T-helper 1 cell treated with Interleukin-12 subunit alpha and Interleukin-12 subunit beta and Interleukin-4 antibody, amounts not matched to agents 30 μg/mL and 1 μg/mL, for 36 hours (primary cell): ENCODE results near the gene PRND.

ENCODE experiments used
- H3K27ac Mint-ChIP-seq: one replicate; pipeline ENCODE4 v1.8.0; 2021; ENCODE audit warnings: mild to moderate bottlenecking, mixed read lengths
- H3K27me3 Mint-ChIP-seq: one replicate; pipeline ENCODE4 v1.8.0; 2021; ENCODE audit warnings: low read depth, mixed read lengths
- H3K36me3 Mint-ChIP-seq: one replicate; pipeline ENCODE4 v1.8.0; 2021; ENCODE audit warnings: low read depth, mixed read lengths
- H3K4me1 Mint-ChIP-seq: one replicate; pipeline ENCODE4 v1.8.0; 2021; ENCODE audit warnings: low read depth, mixed read lengths
- H3K4me3 Mint-ChIP-seq: one replicate; pipeline ENCODE4 v1.8.0; 2021; ENCODE audit warnings: mild to moderate bottlenecking, moderate library complexity, mixed read lengths
- H3K9me3 Mint-ChIP-seq: one replicate; pipeline ENCODE4 v1.8.0; 2021; ENCODE audit warnings: mixed read lengths

Gene PRND, protein sequence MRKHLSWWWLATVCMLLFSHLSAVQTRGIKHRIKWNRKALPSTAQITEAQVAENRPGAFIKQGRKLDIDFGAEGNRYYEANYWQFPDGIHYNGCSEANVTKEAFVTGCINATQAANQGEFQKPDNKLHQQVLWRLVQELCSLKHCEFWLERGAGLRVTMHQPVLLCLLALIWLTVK

GRCh38 chr20:4721719-4722118, at the start of gene PRND:
Gene PRND (plus strand): TSS chr20:4721909. CDS start chr20:4724552, 2,643 bp downstream.
- H3K27ac Mint-ChIP-seq: no peak within 1 kb of the TSS

DNA sequence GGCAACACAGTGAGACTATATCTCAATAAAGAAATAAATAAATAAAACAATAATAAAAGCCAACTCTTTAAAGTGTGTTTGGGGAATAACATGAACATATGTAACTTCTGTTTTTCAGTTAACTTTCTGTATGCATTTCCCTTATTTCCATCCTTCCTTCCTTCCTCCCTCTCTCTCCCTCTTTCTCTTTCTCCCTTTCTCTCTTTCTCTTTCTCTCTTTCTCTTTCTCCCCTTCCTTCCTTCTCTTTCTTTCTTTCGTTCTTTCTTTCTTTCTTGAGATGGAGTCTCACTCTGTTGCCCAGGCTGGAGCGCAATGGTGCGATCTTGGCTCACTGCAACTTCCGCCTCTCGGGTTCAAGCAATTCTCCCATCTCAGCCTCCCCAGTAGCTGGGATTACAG, 48.8 kb upstream of the PRND start:
- no peaks in the 10 kb centered on the region for H3K36me3 Mint-ChIP-seq

More at GRCh38 chr20:4721719-4722118, at the start of gene PRND:
- H3K4me1 Mint-ChIP-seq: peaks cover 9% of the 10 kb centered on the region
- H3K36me3 Mint-ChIP-seq: no peaks in the 10 kb centered on the region
- peaks cover 5% of the 10 kb centered on the region for H3K27me3 Mint-ChIP-seq
- H3K4me3 Mint-ChIP-seq: no peak within 1 kb of the TSS
- no peaks in the 10 kb centered on the region for H3K9me3 Mint-ChIP-seq

GRCh38 chr20:4673371-4674001, 48.2 kb upstream of the PRND start:
- Mint-ChIP-seq H3K27ac (no peak overlapping the region), H3K27me3 (peaks cover 49% of the 10 kb centered on the region), H3K9me3 (no peaks in the 10 kb centered on the region), H3K36me3 (no peaks in the 10 kb centered on the region), H3K4me3 (no peak overlapping the region), H3K4me1 (peaks cover 11% of the 10 kb centered on the region)

More for the DNA sequence above, 48.8 kb upstream of the PRND start:
- Mint-ChIP-seq H3K4me3 (no peak overlapping the region), H3K27ac (no peak overlapping the region), H3K27me3 (peaks cover 43% of the 10 kb centered on the region), H3K9me3 (no peaks in the 10 kb centered on the region), H3K4me1 (peaks cover 8% of the 10 kb centered on the region)

- Mint-ChIP-seq H3K4me3 (no peak overlapping the region), H3K4me1 (peaks cover 11% of the 10 kb centered on the region), H3K27ac (no peak overlapping the region), H3K27me3 (peaks cover 49% of the 10 kb centered on the region), H3K9me3 (no peaks in the 10 kb centered on the region), H3K36me3 (no peaks in the 10 kb centered on the region)
Measured at GRCh38 chr20:4674672-4675071, 47.0 kb upstream of the PRND start.

- Mint-ChIP-seq H3K27me3 (peaks cover 64% of the 10 kb centered on the region), H3K4me1 (peaks cover 12% of the 10 kb centered on the region), H3K9me3 (no peaks in the 10 kb centered on the region), H3K27ac (no peak overlapping the region), H3K36me3 (no peaks in the 10 kb centered on the region), H3K4me3 (no peak overlapping the region)
Measured at GRCh38 chr20:4677846-4678245, 43.9 kb upstream of the PRND start.

DNA sequence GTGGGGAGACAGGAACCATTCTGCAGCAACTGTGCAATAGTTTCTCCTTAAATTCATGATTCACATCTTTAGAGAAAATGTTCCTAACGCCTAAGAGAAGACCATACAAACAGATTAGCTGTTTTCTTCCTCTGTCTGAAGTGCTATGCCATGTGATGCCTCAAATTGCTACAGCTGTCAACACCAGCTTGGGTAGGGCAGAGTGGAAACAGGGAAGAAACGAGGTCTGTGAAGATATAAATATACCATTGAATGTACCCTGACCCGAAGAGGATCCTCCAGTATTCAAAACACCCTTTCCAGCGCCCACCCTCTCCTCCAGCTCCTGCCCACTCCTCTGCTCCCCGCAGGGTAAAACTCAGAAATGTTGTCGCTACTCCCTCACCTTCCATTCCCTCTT, 40.3 kb upstream of the PRND start:
- H3K36me3 Mint-ChIP-seq: no peaks in the 10 kb centered on the region
- peaks cover 38% of the 10 kb centered on the region for H3K4me1 Mint-ChIP-seq

DNA sequence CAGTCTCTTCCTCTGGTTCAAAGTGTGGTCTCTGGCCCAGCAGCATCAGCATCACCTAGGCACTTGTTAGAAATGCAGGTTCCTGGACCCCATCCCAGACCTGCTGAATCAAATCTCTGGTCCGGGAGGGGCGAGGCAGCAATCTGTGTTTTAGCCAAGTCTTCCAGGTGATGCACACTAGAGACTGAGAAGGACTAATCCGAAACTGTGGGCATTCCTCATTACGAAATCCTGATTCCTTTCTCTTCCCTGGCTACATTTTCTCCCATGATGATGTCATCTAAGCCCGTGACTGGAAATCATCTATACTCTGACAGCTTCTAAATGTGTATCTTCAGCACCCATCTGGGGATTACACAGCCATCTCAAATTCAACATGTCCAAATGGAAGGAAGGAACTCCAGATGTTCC, 39.7 kb upstream of the PRND start:
- Mint-ChIP-seq H3K4me1 (peaks cover 38% of the 10 kb centered on the region), H3K27ac (no peak overlapping the region), H3K27me3 (peaks cover 34% of the 10 kb centered on the region), H3K9me3 (no peaks in the 10 kb centered on the region), H3K4me3 (no peak overlapping the region), H3K36me3 (no peaks in the 10 kb centered on the region)

More for the DNA sequence above, 40.3 kb upstream of the PRND start:
- no peaks in the 10 kb centered on the region for H3K9me3 Mint-ChIP-seq
- H3K27me3 Mint-ChIP-seq: peaks cover 36% of the 10 kb centered on the region
- no peak overlapping the region for H3K4me3 Mint-ChIP-seq
- no peak overlapping the region for H3K27ac Mint-ChIP-seq

DNA sequence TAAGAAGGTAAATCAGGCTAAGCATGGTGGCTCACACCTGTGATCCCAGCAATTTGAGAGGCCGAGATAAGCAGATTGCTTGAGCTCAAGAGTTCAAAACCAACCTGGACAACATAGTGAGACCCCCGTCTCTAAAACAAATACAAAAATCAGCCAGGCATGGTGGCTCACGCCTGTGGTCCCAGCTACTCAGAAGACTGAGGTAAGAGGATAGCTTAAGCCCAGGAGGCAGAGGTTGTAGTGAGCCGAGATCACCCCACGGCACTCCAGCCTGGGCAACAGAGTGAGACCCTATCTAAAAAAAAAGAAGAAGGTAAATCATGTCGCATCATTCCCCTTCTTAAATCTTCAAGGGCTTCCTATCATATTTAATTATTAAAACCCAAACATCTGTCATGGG, 39.0 kb upstream of the PRND start:
- no peaks in the 10 kb centered on the region for H3K9me3 Mint-ChIP-seq
- peaks cover 28% of the 10 kb centered on the region for H3K27me3 Mint-ChIP-seq
- H3K4me1 Mint-ChIP-seq: peaks cover 38% of the 10 kb centered on the region
- H3K4me3 Mint-ChIP-seq: no peak overlapping the region
- no peak overlapping the region for H3K27ac Mint-ChIP-seq
- H3K36me3 Mint-ChIP-seq: peaks cover 2% of the 10 kb centered on the region

- Mint-ChIP-seq H3K4me1 (peaks cover 36% of the 10 kb centered on the region), H3K9me3 (no peaks in the 10 kb centered on the region), H3K27me3 (peaks cover 23% of the 10 kb centered on the region), H3K36me3 (peaks cover 4% of the 10 kb centered on the region), H3K4me3 (no peak overlapping the region), H3K27ac (no peak overlapping the region)
Measured at GRCh38 chr20:4683261-4683660, 38.4 kb upstream of the PRND start.

DNA sequence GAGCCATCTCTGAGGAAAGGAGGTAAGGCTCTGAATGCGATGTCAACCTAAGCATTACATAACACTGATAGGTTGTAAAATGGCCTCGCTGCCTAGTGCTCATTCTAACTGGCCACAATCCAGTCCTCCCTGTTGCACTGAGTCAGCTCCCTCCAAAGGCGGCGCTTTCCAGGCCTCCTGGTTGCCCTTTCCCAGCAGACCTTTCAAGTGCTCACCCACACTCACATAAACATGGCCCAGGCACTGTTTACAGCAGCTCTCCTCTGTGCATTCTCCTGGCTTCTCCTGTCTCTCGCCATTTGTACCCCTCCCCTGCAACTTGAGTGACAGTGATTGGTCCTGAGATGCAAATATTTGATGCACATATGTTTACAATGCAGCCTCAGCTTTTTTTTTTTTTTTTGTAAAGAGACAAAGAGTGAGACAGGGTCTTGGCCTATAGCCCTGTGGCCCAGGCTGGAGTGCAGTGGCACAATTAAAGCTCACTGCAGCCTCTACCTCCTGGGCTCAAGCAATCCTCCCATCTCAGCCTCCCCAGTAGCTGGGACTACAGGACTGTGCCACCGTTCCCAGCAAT, 36.8 kb upstream of the PRND start:
- peaks cover 20% of the 10 kb centered on the region for H3K27me3 Mint-ChIP-seq
- H3K9me3 Mint-ChIP-seq: no peaks in the 10 kb centered on the region
- peaks cover 10% of the 10 kb centered on the region for H3K36me3 Mint-ChIP-seq
- H3K27ac Mint-ChIP-seq: peak overlapping the region; percentile 96
- H3K4me1 Mint-ChIP-seq: peaks cover 47% of the 10 kb centered on the region
- H3K4me3 Mint-ChIP-seq: peak overlapping the region; percentile 14

DNA sequence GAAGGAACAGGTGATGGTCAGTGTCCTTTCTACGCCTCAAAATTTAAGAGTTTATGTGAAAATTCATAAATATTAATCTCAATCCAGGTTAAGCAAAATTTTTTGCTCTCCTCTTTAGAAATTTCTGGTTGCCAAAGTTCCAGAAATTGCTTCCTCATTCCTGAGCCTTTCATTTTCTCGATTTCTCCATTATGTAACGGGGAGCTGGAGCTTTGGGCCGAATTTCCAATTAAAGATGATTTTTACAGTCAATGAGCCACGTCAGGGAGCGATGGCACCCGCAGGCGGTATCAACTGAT, 35.8 kb upstream of the PRND start:
- Mint-ChIP-seq H3K36me3 (peaks cover 13% of the 10 kb centered on the region), H3K27me3 (peaks cover 15% of the 10 kb centered on the region), H3K9me3 (no peaks in the 10 kb centered on the region), H3K27ac (peak overlapping the region; percentile 96), H3K4me3 (peak overlapping the region; percentile 87), H3K4me1 (peaks cover 50% of the 10 kb centered on the region)

GRCh38 chr20:4688305-4688704, 33.4 kb upstream of the PRND start:
- Mint-ChIP-seq H3K4me3 (peak overlapping the region; percentile 7), H3K9me3 (no peaks in the 10 kb centered on the region), H3K27me3 (no peaks in the 10 kb centered on the region), H3K4me1 (peaks cover 58% of the 10 kb centered on the region), H3K36me3 (peaks cover 24% of the 10 kb centered on the region), H3K27ac (no peak overlapping the region)

DNA sequence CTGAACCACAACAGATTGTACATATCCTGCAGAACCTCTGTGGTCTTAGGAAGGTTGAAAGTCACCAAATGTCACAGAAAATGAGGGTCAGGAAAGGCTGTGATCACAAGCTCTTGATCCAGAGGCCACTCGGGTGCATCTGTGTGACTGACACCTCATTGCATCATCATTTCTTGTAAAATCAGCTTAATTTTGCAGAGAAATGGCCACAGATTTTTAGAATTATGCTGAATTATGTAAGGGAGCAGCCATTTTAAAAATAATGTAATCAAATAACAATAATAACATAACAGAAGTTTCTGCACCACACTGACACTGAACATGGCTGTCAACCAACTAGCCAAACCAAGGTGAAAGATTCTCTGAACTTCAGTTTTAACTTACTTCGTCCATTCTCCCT, 32.5 kb upstream of the PRND start:
- H3K27ac Mint-ChIP-seq: no peak overlapping the region
- no peaks in the 10 kb centered on the region for H3K9me3 Mint-ChIP-seq
- peak overlapping the region; percentile 8 for H3K4me3 Mint-ChIP-seq
- peaks cover 52% of the 10 kb centered on the region for H3K4me1 Mint-ChIP-seq
- peaks cover 28% of the 10 kb centered on the region for H3K36me3 Mint-ChIP-seq
- H3K27me3 Mint-ChIP-seq: no peaks in the 10 kb centered on the region

DNA sequence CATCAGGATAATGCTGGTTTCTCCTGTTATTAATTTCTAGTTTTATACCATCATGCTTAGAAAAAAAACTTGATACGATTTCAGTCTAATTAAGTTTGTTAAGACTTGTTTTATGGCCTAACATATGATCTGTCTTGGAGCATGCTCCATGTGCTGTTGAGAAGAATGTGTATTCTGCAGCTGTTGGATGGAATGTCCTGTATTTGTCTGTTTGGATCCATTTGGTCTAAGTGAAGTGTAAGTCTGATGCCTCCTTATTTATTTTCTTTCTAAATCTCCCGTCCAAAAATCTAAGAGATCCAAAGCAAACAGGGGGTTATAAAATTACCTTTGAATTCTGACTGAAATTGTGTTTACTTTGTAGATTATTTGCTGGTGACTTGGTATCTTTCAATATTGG, 30.0 kb upstream of the PRND start:
- H3K27me3 Mint-ChIP-seq: no peaks in the 10 kb centered on the region
- no peak overlapping the region for H3K4me3 Mint-ChIP-seq
- no peak overlapping the region for H3K27ac Mint-ChIP-seq
- H3K36me3 Mint-ChIP-seq: peaks cover 33% of the 10 kb centered on the region
- H3K4me1 Mint-ChIP-seq: peaks cover 40% of the 10 kb centered on the region
- H3K9me3 Mint-ChIP-seq: no peaks in the 10 kb centered on the region

DNA sequence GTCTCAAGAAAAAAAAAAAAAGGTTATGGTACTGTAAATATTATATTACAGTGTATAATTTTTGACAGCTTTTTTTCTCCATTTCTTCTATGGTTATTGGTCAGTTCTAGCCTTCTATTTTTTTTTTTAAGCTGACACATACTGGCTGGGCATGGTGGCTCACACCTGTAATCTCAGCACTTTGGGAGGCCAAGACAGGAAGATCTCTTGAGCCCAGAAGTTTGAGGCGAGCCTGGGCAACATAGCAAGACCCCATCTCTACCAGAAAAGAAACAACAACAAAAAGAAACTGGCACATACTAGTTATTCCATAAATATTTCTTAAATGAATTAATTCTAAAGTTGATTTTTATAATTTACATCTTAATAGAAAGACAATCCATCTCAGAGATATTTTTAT, 27.6 kb upstream of the PRND start:
- peaks cover 32% of the 10 kb centered on the region for H3K4me1 Mint-ChIP-seq
- no peak overlapping the region for H3K27ac Mint-ChIP-seq
- H3K4me3 Mint-ChIP-seq: no peak overlapping the region
- no peaks in the 10 kb centered on the region for H3K27me3 Mint-ChIP-seq
- no peaks in the 10 kb centered on the region for H3K9me3 Mint-ChIP-seq
- H3K36me3 Mint-ChIP-seq: peaks cover 36% of the 10 kb centered on the region
